Central memory CD4-positive, alpha-beta T cell (primary cell): Measurements from ENCODE around the gene TMEM150B.
"Not testable (repeated sequence)": the region's sequence is repeated elsewhere in the genome, so short reads cannot be mapped to it uniquely, and the experiment has no call there.

Experiments used
- DNase-seq: peaks from one replicate; pipeline ENCODE4 v3.0.0; 2022

TMEM150B gene

GRCh38 chr19:55339105-55339888 is 14.2 kb upstream of the TMEM150B start, which contains the start of gene KMT5C:
KMT5C (plus strand) TSS chr19:55339876; CDS start chr19:55341937, 2,061 bp downstream.
- DNase-seq: peak; percentile 100

- no peak for DNase-seq
These were observed 11.0 kb upstream of the TMEM150B start for GRCh38 chr19:55336101-55336500.

- DNase-seq: no peak
These were observed 8.7 kb upstream of the TMEM150B start for GRCh38 chr19:55333870-55334269.

GRCh38 chr19:55329791-55330190 is 4.7 kb upstream of the TMEM150B start:
- DNase-seq: not testable (repeated sequence)

- not testable (repeated sequence) for DNase-seq
These were observed 3.7 kb upstream of the TMEM150B start for GRCh38 chr19:55328774-55329318.

GRCh38 chr19:55324662-55325061 is 479 bp downstream of the TMEM150B start:
- DNase-seq: no peak

- no peak for DNase-seq
These were observed 2.8 kb downstream of the TMEM150B start for GRCh38 chr19:55322204-55322885.

GRCh38 chr19:55321466-55322137 is 3.5 kb downstream of the TMEM150B start:
- DNase-seq: no peak

GRCh38 chr19:55320844-55321419 is 4.2 kb downstream of the TMEM150B start:
- no peak for DNase-seq

- DNase-seq: no peak
These were observed 5.4 kb downstream of the TMEM150B start for GRCh38 chr19:55319785-55320184.

- DNase-seq: no peak
These were observed 8.5 kb downstream of the TMEM150B start for GRCh38 chr19:55316646-55317045.

- no peak for DNase-seq
These were observed 9.1 kb downstream of the TMEM150B start for GRCh38 chr19:55315956-55316525.

- no peak for DNase-seq
These were observed 10.7 kb downstream of the TMEM150B start for GRCh38 chr19:55314396-55314795.

- DNase-seq: no peak
These were observed 12.3 kb downstream of the TMEM150B start for GRCh38 chr19:55312621-55313512.

- DNase-seq: no peak
These were observed 13.3 kb downstream of the TMEM150B start for GRCh38 chr19:55311797-55312196.

- DNase-seq: no peak
These were observed 13.7 kb downstream of the TMEM150B start for GRCh38 chr19:55311397-55311796.

- DNase-seq: no peak
These were observed 14.6 kb downstream of the TMEM150B start for GRCh38 chr19:55310498-55310897.

GRCh38 chr19:55309448-55309847 is 15.7 kb downstream of the TMEM150B start:
- no peak for DNase-seq

- DNase-seq: no peak
These were observed 16.9 kb downstream of the TMEM150B start for GRCh38 chr19:55308281-55308680.

- DNase-seq: no peak
These were observed 18.4 kb downstream of the TMEM150B start for GRCh38 chr19:55306712-55307111.

- DNase-seq: no peak
These were observed 19.1 kb downstream of the TMEM150B start for GRCh38 chr19:55305983-55306562.
